Skeletal muscle satellite cell (primary cell): ENCODE measurements around the gene TXNDC17.
"Not testable (repeated sequence)": the region's sequence is repeated elsewhere in the genome, so short reads cannot be mapped to it uniquely, and the experiment has no call there.

Experiments used
- H3K27me3 ChIP-seq: 2 replicates; pipeline ENCODE4 v1.7.0; 2013; ENCODE audit warnings: low read length; ENCODE audit not compliant: control insufficient read depth, insufficient read depth
- H3K36me3 ChIP-seq: 2 replicates; pipeline ENCODE4 v1.7.0; 2013; ENCODE audit warnings: mild to moderate bottlenecking, control low read depth, low read length; ENCODE audit not compliant: insufficient read depth
- H3K4me1 ChIP-seq: 2 replicates; pipeline ENCODE4 v1.7.0; 2013; ENCODE audit warnings: low read length; ENCODE audit not compliant: control insufficient read depth, insufficient read depth
- H3K4me2 ChIP-seq: 2 replicates; pipeline ENCODE4 v1.7.0; 2013; ENCODE audit warnings: mild to moderate bottlenecking, low read length
- H3K4me3 ChIP-seq: 2 replicates; pipeline ENCODE4 v1.7.0; 2013; ENCODE audit warnings: low read length
- H3K9ac ChIP-seq: 2 replicates; pipeline ENCODE4 v1.7.0; 2013; ENCODE audit warnings: mild to moderate bottlenecking, low read depth, low read length, moderate library complexity
- H3K9me3 ChIP-seq: replicated peaks from 2 replicates; pipeline ENCODE4 v1.7.0; 2013; ENCODE audit warnings: mild to moderate bottlenecking, control low read depth, low read length

The TXNDC17 gene

DNA sequence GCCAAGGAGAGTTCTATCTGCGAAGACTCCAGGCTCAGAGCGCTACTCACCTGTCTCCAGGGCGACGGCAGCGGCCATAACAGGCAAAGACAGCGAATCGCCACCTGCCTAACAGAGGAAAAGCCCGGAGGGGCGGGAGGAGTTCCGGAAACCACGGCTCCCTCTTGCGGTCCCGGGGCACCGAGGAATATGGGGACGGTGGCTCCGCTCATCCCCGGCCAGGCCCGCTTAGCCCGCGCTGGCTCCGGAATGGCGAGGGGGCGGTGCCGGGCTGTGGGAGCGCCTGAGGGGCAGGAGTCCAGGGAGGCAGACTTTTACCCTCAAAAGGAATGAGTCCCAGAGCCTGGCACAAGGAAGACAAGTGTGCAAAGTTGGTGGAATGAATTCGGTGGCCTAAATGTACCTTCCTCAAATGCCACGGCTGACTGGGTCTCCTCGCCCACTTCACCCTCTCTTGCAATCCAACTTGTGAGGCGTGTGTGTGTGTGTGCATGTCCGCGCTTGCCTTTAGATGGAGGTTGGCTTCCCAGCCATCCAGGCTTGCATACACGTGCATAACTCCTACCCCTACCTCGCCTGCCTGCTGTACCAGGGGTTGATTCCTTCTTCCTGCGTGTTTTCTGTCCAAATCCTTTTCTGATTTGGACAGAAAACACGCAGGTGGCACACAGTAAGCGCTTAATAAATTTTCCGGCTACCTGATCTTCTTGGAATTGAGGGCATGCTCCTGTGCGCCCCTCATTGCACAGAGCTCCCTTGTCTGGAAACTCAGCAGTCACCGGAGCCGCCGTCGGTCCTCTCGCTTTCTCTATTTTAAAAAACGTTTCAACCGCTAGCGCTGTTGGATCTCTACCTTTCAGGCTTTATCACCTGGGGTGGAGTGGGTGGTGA lies 14.2 kb downstream of the TXNDC17 start:
- Histone ChIP-seq H3K4me2 (peak overlapping the region; percentile 14), H3K9me3 (no peaks in the 10 kb centered on the region), H3K36me3 (peaks cover 2% of the 10 kb centered on the region), H3K27me3 (peaks cover 38% of the 10 kb centered on the region), H3K9ac (no peak overlapping the region), H3K4me1 (peaks cover 19% of the 10 kb centered on the region), H3K4me3 (peak overlapping the region; percentile 30)

DNA sequence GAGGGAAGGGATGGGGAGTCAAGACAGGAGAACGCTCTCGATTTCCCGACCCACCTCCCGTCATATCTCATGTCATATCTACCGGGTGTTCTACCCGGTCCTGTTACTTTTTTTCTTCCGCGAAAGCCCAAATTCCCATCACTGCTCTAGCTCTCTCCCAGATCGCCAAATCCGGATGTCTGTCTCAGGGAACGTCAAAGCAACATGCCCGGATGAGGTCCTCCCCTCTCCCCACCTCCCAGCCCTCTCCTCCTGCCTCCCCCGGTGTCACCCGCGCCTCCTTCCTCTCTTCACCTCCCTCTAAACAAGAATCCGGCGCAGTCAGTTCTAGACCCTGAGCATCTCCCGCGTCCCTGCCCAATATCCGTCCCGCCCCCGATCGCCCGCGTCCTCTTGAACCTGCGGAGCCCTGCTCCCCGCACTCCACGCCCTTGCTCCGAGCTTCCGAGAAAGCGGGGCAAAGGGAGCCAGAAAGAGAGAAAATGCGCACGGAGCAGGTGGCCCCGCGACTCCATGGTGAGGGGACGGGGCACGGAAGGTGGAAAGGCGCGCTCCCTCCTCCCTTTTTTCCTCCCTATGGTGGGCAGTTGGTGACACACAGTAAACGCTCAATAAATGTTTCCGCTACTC lies 15.0 kb downstream of the TXNDC17 start:
- H3K4me2 ChIP-seq, H3K4me3 ChIP-seq, H3K9me3 ChIP-seq, H3K36me3 ChIP-seq, H3K9ac ChIP-seq: not testable (repeated sequence)
- peaks cover 15% of the 10 kb centered on the region for H3K4me1 ChIP-seq
- peaks cover 46% of the 10 kb centered on the region for H3K27me3 ChIP-seq

DNA sequence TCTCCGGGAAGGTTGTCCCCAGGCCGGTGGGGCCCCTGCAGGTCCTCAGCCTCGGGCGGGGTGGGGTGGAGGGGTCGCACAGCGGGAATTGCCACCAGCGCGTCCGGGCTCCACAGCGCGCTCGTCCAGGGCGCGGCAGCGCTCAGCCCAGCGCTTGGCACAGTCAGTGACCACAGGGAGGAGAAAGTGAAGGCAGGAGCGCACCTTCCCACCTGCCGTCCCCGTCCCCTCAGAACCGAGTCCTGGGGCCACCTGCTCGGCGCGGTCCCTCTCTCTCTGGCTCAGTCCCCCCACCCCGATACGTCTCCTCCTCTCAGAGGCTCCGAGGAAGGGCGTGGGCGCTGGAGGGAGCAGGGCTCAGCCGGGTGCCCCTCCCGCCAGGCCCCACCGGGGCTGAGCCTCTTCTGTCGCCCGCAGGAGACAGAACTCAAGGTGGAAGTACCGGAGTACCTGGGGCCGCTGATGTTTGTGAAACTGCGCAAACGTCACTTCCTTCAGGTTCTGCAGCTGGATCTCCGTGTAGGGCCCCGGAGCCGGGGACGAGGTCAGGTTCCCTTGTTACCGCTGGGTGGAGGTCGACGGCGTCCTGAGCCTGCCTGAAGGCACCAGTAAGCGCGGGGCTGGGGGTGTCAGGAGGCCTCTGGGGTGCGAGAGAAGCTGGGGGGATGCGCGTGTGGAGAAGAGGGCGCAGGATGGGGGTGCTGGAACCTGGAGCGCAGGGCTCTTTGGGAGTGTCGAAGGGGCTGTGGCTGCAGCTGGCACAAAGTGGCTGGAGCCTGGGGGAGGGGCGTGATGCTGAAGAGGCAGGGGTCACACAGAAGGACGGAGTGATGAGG lies 16.2 kb downstream of the TXNDC17 start:
- not testable (repeated sequence) for H3K4me1 ChIP-seq, H3K9me3 ChIP-seq, H3K36me3 ChIP-seq, H3K9ac ChIP-seq, H3K4me2 ChIP-seq, H3K4me3 ChIP-seq
- peaks cover 55% of the 10 kb centered on the region for H3K27me3 ChIP-seq

DNA sequence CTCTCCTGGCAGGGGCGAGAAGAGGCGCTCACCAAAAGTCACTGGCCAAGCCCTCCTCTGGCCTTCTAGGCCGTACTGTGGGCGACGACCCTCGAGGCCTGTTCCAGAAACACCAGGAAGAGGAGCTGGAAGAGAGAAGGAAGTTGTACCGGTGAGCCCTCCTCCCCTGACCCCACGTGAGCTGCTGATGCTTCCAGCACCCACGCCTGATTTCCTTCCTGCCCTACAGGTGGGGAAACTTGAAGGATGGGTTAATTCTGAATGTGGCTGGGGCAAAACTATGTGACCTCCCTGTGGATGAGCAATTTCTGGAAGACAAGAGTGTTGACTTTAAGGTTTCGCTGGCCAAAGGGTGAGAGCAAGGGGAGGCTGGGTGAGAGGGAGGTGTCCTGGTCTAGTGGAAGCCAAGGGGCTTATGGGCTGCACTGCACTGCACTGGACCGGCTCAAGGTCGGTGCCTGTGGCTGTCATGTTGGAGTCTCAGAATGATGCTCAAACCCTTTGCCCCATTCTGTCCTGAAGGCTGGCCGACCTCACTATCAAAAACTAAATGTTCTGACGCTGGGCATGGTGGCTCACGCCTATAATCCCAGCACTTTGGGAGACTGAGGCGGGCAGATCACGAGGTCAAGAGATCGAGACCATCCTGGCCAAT lies 16.9 kb downstream of the TXNDC17 start:
- Histone ChIP-seq H3K9me3 (no peaks in the 10 kb centered on the region), H3K4me1 (peaks cover 2% of the 10 kb centered on the region), H3K9ac (no peak overlapping the region), H3K4me3 (no peak overlapping the region), H3K4me2 (no peak overlapping the region), H3K27me3 (peaks cover 62% of the 10 kb centered on the region), H3K36me3 (no peaks in the 10 kb centered on the region)

DNA sequence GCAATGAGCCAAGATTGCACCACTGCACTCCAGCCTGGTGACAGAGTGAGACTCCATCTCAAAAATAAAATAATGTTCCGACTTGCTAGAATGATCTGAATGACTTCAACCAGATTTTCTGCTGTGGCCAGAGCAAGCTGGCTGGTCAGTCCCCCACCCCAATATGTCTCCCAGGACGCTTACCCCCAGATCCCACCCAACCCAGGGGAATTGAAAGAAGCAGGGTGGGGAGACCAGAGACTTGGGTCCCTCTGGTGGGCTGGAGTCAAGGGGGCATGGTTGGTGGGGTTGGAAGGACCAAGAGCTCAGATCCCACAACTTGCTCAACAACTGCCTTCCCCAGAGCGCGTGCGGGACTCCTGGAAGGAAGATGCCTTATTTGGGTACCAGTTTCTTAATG lies 17.6 kb downstream of the TXNDC17 start:
- H3K4me1 ChIP-seq, H3K4me3 ChIP-seq, H3K9me3 ChIP-seq, H3K4me2 ChIP-seq, H3K36me3 ChIP-seq, H3K9ac ChIP-seq: not testable (repeated sequence)
- peaks cover 64% of the 10 kb centered on the region for H3K27me3 ChIP-seq

DNA sequence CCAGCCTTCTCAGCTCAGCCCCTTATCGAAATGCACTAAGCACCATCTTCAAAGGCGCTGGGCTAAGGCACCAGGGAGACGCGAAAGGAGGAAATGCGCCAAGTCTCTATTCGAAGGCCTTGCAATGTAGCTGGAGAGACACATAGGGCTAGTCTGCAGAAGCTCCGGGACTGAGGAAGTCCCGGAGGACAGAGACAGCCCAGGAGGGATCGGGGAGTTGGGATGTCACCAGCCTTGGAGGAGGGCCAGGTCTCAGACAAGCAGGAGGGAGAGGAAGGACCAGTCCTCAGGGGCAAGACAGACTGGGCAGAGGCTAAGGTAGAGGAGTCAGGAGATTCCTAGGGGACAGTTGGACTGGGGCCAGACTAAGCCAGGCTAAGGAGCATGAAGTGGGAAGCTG lies 19.2 kb downstream of the TXNDC17 start:
- Histone ChIP-seq H3K4me2 (no peak overlapping the region), H3K9me3 (no peaks in the 10 kb centered on the region), H3K4me1 (no peaks in the 10 kb centered on the region), H3K36me3 (no peaks in the 10 kb centered on the region), H3K9ac (no peak overlapping the region), H3K27me3 (peaks cover 54% of the 10 kb centered on the region), H3K4me3 (no peak overlapping the region)

DNA sequence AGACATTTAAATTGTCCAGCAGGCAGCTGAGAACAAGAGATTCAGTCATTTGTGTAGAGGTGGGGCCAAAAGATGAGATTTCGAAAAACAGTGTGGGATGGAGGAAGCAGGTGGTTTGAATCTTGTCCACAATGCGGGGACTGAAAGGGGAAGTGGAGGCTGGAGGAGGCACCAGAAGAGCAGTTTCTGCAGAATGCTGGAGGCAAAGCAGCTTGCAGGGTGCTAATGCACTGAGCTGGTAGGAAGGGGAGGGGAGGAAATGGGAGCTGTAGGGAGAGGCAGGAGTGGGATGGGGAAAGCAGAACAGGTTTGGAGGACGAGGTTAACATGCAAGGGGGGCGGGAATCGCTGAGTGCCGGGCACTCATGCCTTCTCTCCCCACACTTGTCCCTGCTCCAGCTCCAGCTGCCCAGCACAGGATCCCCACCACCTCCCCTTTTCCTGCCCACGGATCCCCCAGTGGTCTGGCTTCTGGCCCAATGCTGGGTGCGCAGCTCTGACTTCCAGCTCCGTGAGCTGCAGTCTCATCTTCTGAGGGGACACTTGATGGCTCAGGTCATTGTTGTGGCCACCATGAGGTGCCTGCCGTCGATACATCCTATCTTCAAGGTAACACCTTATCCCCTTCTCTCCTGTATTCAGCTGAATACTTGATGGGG lies 20.1 kb downstream of the TXNDC17 start:
- no peaks in the 10 kb centered on the region for H3K9me3 ChIP-seq
- H3K36me3 ChIP-seq: no peaks in the 10 kb centered on the region
- H3K9ac ChIP-seq: no peak overlapping the region
- no peak overlapping the region for H3K4me3 ChIP-seq
- no peaks in the 10 kb centered on the region for H3K4me1 ChIP-seq
- peaks cover 49% of the 10 kb centered on the region for H3K27me3 ChIP-seq
- no peak overlapping the region for H3K4me2 ChIP-seq

DNA sequence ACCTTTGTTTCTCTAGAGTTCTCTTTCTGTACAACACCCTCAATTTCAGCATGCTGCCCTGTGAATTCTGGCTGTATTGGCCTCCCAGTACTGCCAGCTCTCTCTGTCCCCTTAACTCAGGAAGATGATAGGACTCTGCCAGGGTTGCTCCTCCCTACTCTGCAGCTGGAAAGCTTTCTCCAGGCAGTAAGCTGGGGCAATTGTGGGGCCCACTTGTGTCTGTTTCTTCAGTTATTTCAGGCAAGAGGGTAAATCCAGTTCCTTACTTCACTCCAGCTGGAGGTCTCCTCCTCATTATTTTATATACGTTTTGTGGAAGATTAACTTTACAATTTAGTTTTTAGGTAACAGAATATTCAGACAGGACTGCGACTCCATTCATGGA lies 20.6 kb downstream of the TXNDC17 start:
- H3K9me3 ChIP-seq: no peaks in the 10 kb centered on the region
- H3K4me1 ChIP-seq: no peaks in the 10 kb centered on the region
- H3K4me3 ChIP-seq: no peak overlapping the region
- no peaks in the 10 kb centered on the region for H3K36me3 ChIP-seq
- no peak overlapping the region for H3K9ac ChIP-seq
- peaks cover 49% of the 10 kb centered on the region for H3K27me3 ChIP-seq
- no peak overlapping the region for H3K4me2 ChIP-seq

DNA sequence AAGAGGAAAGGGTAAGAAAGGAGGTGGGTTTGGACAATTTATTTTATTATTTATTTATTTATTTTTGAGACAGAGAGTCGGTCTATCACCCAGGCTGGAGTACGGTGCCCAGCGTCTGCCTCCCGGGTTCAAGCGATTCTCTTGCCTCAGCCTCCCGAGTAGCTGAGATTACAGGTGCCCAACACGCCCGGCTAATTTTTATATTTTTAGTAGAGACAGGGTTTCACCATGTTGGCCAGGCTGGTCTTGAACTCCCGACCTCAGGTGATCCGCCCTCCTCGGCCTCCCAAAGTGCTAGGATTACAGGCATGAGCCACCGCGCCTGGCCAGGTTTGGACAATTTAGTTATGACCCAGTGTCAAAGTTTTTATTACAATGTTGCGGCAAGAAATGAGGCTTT lies 22.3 kb downstream of the TXNDC17 start:
- H3K4me1 ChIP-seq, H3K4me2 ChIP-seq, H3K9ac ChIP-seq: not testable (repeated sequence)

DNA sequence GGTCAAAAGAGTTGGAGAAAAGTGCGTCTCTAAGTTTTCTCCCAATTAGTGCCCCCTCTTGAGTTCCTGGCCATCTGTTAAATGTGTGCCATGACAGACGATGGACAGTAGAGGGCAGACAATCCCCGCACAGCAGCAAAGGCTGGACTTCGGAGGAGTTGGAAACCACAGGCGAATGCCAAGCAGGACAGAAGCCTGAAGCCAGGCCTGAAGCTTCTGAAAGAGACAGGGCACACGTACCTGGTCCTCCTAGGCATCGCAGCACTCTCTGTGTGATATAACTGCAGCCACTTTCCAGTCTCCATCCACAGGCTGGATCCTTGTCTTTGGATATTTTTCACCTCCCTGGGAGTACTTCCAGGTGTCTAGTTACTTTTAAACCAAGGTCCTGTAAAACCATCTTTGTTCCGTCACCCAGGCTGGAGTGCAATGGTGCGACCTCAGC lies 25.2 kb downstream of the TXNDC17 start:
- Histone ChIP-seq H3K4me1 (no peaks in the 10 kb centered on the region), H3K36me3 (no peaks in the 10 kb centered on the region), H3K9ac (no peak overlapping the region), H3K27me3 (peaks cover 49% of the 10 kb centered on the region), H3K4me2 (no peak overlapping the region), H3K9me3 (no peaks in the 10 kb centered on the region), H3K4me3 (no peak overlapping the region)

More for the DNA sequence above, 22.3 kb downstream of the TXNDC17 start:
- peaks cover 50% of the 10 kb centered on the region for H3K27me3 ChIP-seq
- not testable (repeated sequence) for H3K36me3 ChIP-seq, H3K4me3 ChIP-seq, H3K9me3 ChIP-seq

DNA sequence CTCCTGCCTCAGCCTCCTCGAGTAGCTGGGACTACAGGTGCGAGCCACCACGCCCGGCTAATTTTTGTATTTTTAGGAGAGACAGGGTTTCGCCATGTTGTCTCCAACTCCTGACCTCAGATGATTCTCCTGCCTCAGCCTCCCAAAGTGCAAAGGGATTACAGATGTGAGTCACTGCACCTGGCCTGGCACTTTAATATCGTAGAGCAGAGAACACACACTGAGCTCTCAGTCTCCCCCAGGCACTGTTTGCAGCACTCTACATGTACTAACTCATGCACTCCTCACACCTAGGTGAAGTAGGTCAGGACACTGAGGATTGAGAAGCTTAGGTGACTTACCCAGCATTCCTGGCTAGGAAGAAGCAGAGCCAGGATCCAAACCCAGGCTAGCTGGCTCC lies 25.7 kb downstream of the TXNDC17 start:
- Histone ChIP-seq H3K4me1 (no peaks in the 10 kb centered on the region), H3K36me3 (no peaks in the 10 kb centered on the region), H3K4me3 (no peak overlapping the region), H3K27me3 (peaks cover 44% of the 10 kb centered on the region), H3K9ac (no peak overlapping the region), H3K4me2 (no peak overlapping the region), H3K9me3 (no peaks in the 10 kb centered on the region)
